Stimulated activated CD8-positive, alpha-beta memory T cell treated with anti-CD3 and anti-CD28 coated beads, Interleukin-2, amount 100 ng/mL, for 48 hours (primary cell): ENCODE data around the gene TRNT1.

ENCODE experiments used
- DNase-seq, 2 donors: peaks; one replicate each; pipeline ENCODE4 v3.0.0-alpha.2; 2020; ENCODE audit warnings: low read depth in 2 of 2

The TRNT1 gene

GRCh38 chr3:3178498-3179328 is 52.0 kb downstream of the TRNT1 start:
- DNase-seq = no peak

GRCh38 chr3:3179407-3180094 is 52.8 kb downstream of the TRNT1 start, which contains the start of gene CRBN:
TSS of gene CRBN (minus strand) at chr3:3179691. CDS start at chr3:3179687, 4 bp downstream.
- peak; percentile 77 to 78 for DNase-seq

DNA sequence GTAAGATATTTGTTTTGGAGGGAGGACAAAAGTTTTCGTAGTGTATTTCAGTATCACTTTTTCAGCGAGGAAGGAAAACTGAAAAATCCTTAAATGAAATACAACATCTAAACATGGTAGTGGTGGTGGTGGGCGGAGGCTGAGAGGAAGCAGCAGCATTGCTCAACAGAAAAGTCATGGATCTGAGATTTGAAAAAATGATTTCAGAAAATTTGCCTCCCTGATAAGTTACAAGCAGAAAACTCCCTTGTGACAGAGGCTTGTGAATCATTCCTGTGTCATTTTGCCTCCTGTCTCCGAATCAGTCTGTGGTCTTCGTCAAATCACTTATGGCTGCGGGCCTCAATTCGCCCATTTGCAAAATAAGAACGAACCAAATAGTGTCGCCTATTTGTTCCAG is 53.7 kb downstream of the TRNT1 start:
- no peak for DNase-seq

DNA sequence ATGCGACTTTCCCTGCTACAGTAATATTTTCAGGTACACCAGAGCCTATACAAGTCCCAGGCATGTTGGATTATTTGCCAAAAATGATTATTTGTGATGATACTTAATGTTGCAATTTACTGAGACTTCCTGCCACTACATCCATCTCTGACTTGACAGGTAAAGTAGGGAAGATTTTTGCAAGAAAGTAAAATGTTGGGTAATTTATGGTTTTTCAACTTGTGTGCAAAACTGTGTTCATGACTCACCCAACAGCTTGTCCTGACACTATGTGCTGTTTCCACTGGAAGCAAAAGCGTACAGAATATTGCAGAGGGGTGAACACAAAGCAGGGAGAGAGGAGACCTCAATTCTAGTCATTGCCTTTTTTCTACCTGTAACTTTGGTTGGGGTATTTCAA is 58.1 kb downstream of the TRNT1 start:
- DNase-seq = no peak

DNA sequence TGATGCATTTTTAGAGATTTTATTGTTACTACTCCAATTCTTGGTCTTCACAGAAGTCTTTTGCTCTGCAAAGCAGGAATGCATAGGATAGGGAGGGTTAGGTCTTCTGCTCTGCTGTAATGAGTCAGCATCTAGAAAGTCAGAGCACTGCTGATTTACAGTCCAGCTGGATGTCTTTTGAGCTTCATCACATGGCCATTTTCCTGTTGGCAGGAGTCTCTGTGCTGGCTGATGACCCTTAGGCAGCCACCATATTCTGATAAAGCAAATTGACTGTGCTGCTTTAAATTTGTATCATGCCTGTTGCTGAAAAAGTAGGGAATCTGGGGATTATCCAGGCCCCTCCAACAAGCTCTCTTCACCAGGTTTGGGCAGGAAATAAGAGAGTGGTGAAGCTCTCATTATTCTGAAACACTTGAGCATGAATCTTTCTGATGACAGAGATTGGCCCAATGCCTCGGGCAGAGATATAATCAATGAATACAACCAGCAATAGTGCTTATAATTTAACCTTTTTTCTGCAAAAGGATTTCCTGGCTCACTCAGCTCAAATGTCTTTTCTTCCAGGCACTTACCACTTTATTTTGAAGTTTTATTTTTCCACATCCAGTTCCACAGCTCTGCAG is 62.5 kb downstream of the TRNT1 start:
- no peak for DNase-seq

DNA sequence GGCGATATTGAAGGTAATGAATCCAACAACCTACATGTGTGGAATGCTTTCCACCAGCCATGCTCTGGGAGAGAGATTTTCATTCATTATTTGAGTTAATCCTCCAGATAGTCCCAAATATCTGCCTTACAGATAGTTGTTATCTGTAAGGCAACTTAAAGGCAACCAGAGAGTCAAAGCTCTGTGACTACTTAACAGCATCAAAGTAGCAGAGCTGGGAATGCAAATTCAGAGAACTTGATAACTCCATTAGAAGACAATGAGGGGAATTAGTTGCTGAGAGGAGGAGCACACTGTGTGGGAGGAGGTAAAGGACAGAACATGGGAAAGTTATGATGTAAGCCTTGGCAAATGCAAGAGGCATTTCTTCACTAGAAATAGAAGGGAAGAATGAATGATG is 63.2 kb downstream of the TRNT1 start:
- DNase-seq = no peak

DNA sequence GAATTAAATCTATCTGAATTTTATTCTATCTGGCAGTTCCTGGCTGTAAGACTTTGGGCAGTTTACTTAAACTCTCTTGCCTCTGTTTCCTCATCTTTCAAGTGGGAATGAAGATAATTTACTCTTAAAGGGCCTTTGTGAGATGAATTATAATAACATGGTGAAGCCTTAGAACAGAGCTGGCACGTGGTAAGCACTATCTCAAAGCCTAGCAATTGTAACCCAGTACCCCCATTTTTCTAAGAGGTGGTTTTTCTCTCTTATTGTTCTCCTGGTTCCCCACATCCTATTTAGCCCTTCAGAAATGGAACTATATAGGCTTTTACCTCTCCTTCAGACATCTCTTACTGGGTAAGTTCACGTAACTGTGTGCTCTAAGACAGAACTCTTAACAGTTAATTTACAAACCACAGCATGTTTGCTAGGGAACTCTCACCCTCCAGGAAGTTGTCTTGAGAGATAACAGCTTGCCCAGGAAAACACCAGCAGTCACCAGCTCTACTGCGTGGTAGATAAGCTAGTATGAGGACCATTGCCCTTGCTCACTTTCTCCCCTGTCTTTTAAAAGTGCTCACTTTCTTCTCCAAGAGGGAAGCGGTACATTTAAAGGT is 65.0 kb downstream of the TRNT1 start:
- DNase-seq = no peak

- no peak for DNase-seq
Observed at GRCh38 chr3:3192286-3192675, 65.5 kb downstream of the TRNT1 start.

- no peak for DNase-seq
Observed at GRCh38 chr3:3194861-3195260, 68.1 kb downstream of the TRNT1 start.

DNA sequence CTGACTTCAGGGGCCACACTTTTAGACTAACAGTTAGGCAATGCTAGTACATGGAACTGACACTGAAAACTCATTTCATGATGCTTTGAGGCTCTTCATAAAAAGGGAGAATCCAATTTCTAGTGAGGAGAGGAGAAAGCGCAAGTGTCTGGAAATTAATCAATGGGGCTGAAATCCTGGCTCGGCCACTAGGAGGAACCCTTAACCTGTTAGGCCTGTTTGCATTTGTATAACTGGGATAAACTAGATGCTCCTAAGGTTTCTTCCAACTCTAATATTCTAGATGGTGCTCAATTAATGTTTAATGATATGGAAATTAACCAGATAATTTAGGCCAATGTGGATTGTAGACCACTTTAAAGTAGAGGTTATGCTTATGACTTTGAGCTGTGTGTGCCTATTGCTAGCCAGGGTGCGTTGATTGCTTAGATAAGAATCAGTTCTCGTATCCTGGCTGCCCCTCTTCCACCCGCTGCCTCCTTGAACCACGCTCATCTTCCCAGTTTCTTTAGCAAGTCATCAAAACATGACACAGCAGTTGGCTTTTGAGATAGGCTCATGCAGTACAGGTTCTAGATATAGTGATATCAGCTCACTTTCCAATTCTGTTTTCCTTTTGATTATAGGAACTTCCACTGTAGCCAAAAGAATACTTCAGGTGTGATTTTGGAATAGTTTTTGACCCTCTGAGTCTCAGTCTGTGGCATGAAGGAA is 69.6 kb downstream of the TRNT1 start:
- no peak for DNase-seq
